ENCODE measurements around the gene SAMD13.

The SAMD13 gene

GRCh38 chr1:84373436-84374141 is 72.1 kb downstream of the SAMD13 start:
- no peak for DNase-seq (ENCODE audit: low read depth)

GRCh38 chr1:84374991-84375696 is 73.6 kb downstream of the SAMD13 start:
- DNase-seq (ENCODE audit: low read depth) = peak; percentile 73

DNA sequence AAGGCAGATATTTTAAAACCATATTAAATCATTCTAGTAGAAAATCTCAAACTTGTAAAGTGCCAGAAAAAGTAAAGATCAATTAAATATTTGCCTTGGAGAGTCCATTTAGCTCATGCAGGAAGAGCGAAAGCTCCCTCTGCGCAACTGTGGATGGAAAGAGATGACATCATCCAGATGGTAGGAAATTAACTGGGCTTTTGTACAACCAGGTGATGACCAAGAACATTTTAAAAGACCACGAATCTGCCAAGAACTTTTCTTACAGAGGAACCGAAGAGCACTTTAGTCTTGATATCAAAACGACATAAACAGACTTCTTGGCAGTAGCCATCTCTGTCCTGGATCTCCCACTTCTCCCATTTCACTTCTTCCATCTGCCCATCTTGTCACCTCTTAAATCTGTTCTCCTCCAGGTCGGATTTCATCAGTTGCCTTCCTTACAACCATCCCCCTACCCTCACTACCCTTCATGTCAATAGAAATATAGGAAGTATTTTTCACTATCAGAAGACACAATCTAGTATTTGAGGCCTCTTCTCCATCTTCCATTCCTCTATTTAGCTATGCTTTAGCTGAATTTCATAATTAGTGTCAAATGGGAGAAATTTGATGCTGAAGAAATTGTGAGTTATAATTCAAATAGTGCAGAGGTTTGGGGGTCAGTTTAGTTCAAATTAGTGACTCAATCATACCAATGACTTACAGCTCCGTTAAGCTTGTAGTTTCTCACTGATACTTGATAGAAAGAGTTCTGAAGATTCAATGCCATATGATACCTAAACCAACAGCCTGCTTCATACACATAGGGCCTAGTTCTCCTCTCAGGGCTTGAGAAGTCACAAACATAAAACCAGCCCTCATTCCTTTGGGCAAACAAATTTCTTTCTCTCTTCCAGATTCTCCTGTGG is 74.7 kb downstream of the SAMD13 start:
- DNase-seq (ENCODE audit: low read depth) = no peak

- DNase-seq (ENCODE audit: low read depth) = no peak
Observed at GRCh38 chr1:84377480-84378095, 76.1 kb downstream of the SAMD13 start.

- no peak for DNase-seq (ENCODE audit: low read depth)
Observed at GRCh38 chr1:84379138-84379916, 77.8 kb downstream of the SAMD13 start.

DNA sequence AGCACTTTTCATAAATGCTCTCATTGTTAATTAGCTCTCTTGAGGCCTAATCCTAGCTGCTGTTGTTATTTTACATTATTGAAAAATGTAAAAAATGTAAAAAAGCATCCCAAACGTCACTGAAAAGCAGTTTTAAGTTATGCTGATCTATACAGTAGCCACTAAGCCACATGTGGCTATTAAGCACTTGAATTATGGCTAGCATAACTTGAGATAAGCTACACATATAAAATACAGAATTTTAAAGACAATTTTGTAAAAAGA is 78.3 kb downstream of the SAMD13 start:
- no peak for DNase-seq (ENCODE audit: low read depth)

- DNase-seq (ENCODE audit: low read depth) = no peak
Observed at GRCh38 chr1:84382127-84382526, 80.6 kb downstream of the SAMD13 start.

DNA sequence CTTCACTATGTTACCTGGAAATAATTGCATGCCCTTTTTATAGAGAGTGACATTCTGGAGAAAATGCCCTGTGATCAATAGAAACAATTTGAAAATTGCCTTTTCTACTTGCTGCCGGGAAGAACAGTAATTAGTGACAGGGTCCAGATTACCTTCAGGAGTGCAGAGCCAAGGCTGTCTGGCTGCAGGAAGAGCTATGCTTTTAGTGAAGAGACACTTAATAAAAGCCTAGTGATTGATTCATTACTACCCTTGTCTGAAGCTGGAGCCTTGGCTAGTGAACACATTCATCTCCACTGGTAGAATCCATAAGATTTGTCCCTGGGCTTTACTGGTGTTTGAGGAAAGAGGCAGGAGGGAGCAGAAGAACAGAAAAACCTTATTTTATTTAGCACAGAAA is 83.8 kb downstream of the SAMD13 start:
- DNase-seq (ENCODE audit: low read depth) = no peak

DNA sequence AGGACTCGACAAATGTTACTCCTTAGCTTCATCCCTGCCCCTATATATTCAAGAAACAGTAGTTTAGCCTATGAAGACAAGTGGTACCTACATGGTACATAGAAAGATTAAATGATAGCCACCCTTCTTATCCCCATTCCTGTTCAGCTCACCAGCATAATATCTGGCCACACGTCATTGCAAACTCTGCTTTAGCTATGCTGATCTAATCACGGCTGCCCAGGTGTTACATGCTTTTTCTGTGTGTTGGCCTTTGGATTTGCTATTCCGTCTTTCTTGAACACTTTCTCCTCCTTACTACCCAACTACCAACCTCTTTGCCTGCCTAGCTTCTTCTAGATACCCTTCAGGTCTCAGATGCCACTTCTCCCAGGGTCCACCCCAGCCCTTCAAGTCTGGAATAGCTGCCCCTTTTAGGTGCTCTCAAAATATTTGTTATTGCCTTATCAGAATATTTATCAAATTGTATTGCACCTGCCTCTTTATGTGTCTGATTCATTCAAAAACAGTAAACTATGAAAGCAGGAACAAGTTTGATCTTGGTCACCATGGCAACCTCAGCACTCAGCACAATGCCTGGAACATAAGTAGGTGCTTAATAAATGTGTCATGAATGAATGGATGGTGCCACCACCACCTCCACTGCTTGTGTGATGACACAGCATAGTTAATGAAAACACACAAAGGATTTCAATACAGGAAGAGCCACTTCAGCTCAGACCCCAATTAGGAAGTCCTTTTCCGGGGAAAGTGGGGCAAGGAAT is 85.4 kb downstream of the SAMD13 start:
- no peak for DNase-seq (ENCODE audit: low read depth)

DNA sequence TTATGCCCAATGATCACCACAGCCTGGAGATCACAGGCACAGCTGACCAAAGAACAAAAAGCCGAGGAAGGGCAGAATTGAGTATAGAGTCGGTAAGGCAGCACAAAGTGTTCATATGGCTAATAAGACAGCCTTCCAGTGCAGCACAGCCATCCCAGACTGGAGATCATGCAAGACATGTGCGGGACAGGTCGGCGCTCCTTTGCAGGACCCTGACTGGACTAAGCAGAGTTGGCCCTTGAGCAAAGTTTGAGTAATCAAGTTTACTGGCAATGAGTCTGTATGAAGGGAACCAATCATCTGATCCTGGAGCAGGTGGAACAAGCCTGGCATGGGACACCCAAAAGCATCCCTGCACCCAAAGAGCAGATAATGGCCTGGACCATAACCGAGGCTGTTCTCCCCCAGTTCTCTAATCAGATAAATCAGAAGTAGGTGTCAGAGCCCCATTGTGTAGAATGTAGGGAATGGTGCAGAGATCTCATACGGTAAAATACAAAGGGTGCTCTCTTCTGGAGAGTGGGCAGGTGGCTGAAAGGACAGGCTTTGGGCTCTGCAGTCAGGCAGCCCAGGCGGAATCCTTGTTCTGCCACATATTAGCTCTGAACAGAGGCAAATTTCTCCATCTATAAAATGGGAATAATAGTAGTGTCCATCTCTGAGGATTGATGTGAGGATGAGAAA is 86.1 kb downstream of the SAMD13 start:
- no peak for DNase-seq (ENCODE audit: low read depth)

- DNase-seq (ENCODE audit: low read depth) = no peak
Observed at GRCh38 chr1:84390226-84390625, 88.7 kb downstream of the SAMD13 start.

GRCh38 chr1:84398175-84399155 is 97.0 kb downstream of the SAMD13 start, which contains the start of gene DNASE2B:
Gene DNASE2B, plus strand, starts transcription at chr1:84398484. Its CDS starts 81 bp downstream, at chr1:84398565.
- no peak for DNase-seq (ENCODE audit: low read depth)

Data from GM04503 (cell line).